Embryonic facial prominence (tissue), 1 donor: ENCODE data around the gene CDC42BPB.

ENCODE experiments used
- DNase-seq: peaks from one replicate; pipeline ENCODE4 v3.0.0-alpha.2; 2016; ENCODE audit errors: extremely low spot score

Gene CDC42BPB

GRCh38 chr14:102914474-102915291 lies 142.7 kb downstream of the CDC42BPB start:
- no peak for DNase-seq

GRCh38 chr14:102913341-102914211 lies 143.8 kb downstream of the CDC42BPB start:
- no peak for DNase-seq

GRCh38 chr14:102911991-102912761 lies 145.2 kb downstream of the CDC42BPB start:
- no peak for DNase-seq

GRCh38 chr14:102911541-102911951 lies 145.8 kb downstream of the CDC42BPB start:
- DNase-seq, result no peak

- no peak for DNase-seq
These were observed 146.9 kb downstream of the CDC42BPB start for GRCh38 chr14:102910442-102910841.

- no peak for DNase-seq
These were observed 147.4 kb downstream of the CDC42BPB start for GRCh38 chr14:102909911-102910310.

GRCh38 chr14:102909462-102909861 lies 147.9 kb downstream of the CDC42BPB start:
- no peak for DNase-seq

GRCh38 chr14:102908766-102909455 lies 148.4 kb downstream of the CDC42BPB start:
- DNase-seq, result no peak

GRCh38 chr14:102907980-102908730 lies 149.2 kb downstream of the CDC42BPB start:
- no peak for DNase-seq

- no peak for DNase-seq
These were observed 150.0 kb downstream of the CDC42BPB start for GRCh38 chr14:102907303-102907844.

- DNase-seq, result no peak
These were observed 150.6 kb downstream of the CDC42BPB start for GRCh38 chr14:102906616-102907302.

- no peak for DNase-seq
These were observed 151.9 kb downstream of the CDC42BPB start for GRCh38 chr14:102905116-102906108.

- no peak for DNase-seq
These were observed 153.3 kb downstream of the CDC42BPB start for GRCh38 chr14:102903889-102904512.

- no peak for DNase-seq
These were observed 154.0 kb downstream of the CDC42BPB start for GRCh38 chr14:102903248-102903888.

- no peak for DNase-seq
These were observed 154.7 kb downstream of the CDC42BPB start for GRCh38 chr14:102902523-102903247.

- no peak for DNase-seq
These were observed 155.3 kb downstream of the CDC42BPB start for GRCh38 chr14:102902086-102902485.

GRCh38 chr14:102901633-102902032 lies 155.7 kb downstream of the CDC42BPB start:
- DNase-seq, result no peak
